ENCODE data around the gene FOXN4.
"Not testable (repeated sequence)": the region's sequence is repeated elsewhere in the genome, so short reads cannot be mapped to it uniquely, and the experiment has no call there.

Gene FOXN4, protein sequence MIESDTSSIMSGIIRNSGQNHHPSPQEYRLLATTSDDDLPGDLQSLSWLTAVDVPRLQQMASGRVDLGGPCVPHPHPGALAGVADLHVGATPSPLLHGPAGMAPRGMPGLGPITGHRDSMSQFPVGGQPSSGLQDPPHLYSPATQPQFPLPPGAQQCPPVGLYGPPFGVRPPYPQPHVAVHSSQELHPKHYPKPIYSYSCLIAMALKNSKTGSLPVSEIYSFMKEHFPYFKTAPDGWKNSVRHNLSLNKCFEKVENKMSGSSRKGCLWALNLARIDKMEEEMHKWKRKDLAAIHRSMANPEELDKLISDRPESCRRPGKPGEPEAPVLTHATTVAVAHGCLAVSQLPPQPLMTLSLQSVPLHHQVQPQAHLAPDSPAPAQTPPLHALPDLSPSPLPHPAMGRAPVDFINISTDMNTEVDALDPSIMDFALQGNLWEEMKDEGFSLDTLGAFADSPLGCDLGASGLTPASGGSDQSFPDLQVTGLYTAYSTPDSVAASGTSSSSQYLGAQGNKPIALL

DNA sequence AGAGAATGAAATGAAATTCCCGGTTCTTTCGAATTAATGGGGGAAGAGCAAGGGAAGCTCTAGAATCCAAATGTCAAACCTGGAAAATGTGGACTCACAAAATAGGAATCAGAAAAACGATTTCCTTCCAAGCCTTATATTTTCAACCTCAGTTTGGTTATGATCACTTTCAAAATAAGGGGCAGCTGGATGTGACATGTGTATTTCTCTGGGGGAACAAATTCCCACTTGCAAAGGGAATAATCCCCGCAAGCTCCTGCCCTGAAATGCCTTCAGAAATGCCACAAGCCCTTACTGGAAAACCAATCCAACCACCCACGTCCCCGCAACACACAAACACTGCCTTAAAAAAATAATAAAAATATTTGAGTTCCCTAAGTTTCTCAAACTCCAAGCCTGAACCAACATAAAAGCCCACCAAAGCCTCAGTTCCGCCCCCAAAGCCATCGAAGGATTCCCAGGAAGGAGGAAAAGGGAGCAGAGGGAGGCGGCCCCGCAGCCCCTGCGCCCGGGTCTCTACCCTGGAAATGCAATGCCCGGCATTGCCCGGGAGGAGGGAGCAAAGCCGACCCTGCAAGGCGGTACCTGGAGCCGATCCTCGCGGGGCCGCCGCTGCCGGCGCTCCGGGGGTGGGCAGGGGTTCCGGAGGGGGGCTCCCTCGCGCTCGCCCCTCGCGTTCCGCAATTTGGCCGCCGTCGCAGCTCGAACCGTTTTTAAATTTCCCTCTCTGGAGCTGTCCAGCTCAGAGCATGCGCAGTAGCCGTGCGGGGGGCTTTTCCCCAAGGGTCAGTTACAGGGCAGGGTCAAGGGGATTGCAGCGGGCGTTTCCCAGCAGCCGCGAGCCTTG lies at the start of gene FOXN4:
FOXN4 (minus strand) TSS at position 751 of the 847 bp plus-strand sequence. CDS start 963 bp downstream, outside the sequence.
- DNase-seq (ENCODE audit: low read depth in 2 of 2), result no peak

DNA sequence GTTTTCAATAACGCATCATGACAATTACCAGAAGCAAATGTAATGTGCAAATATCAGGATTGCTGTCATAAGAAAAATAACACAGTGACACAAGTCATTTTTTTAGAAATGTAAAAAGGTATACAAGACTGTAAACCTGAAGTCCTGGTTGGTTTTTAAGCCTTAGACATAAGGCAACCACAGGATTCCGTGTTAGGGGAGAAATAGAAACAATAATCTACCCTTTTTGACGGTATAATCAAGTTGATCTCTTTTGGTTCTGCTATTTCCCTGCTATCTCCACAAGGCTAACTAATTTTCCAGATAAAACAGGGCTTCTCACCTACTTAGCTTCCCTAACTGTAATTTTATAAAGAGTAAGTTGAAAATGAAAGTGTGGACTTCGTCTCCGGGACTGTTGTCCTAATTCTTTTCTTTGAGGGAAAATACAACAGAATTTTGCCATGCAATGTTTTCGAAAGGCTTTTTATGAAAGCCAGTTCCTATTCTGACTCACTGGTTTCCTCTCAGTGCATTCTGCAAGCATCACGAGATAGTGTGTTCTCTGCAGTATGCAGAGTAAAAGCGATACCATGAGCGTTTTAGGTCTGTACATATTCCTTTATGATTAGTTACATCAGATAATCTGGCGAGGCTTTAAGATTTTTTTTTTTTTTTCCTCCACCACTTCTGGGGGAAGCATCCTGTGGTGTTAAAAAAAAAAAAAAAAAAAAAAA lies 49.2 kb upstream of the FOXN4 start:
- DNase-seq (ENCODE audit: low read depth in 2 of 2), result no peak

DNA sequence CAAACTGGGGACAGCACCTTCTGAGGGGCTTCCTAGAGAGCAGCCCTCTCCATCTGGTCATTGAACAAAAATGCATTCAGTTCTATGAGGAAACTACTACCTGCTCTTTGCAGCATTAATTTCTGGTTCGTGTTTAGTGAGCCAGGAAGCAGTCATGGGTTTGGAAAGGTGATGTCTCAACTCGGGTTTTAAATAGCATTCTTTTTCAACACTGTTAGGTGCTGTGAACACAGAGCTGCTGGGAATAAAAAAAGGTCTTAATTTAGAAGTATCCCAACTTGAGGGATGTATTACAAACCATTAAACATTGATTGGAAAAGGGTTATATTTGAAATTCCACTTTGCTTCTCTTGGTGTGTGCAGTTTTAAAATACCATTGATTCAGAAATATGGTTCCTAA lies 47.9 kb upstream of the FOXN4 start:
- no peak for DNase-seq (ENCODE audit: low read depth in 2 of 2)

DNA sequence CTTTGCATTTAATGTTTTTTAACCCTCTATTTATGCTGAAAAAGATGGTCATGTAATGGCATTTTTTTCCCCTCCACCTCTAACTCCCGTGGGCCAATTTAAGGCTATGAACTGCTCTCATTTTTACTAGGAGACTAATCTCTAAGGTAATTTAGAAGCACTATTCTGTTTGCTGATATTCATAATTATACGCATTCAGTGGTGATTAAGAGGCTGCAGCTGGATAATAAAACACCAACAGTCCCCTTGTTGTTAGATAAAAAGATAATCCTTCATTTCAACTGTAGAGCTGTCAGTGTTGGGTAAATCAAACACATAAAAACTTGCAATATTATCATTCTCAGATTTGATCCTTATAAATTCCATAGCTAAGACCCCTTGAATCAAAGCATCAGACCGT lies 47.5 kb upstream of the FOXN4 start:
- no peak for DNase-seq (ENCODE audit: low read depth in 2 of 2)

DNA sequence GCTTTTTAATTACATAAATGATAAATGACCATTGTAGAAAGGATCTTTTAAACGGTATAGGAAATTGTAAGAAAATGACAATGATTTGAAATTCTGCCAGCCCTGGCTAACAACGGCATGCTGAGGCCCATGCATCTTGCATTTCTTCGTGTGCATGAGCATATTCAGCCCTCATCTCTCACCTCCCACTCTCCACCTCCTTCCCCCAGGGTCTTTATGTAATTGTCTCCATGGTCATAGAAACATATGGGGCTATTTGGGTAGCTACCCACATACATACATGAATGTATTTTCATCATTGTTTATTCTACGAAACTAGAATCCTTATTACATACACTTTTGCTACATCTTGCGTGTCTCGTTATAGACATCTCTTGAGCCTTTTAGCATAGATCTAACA lies 43.1 kb upstream of the FOXN4 start:
- DNase-seq (ENCODE audit: low read depth in 2 of 2), result no peak

DNA sequence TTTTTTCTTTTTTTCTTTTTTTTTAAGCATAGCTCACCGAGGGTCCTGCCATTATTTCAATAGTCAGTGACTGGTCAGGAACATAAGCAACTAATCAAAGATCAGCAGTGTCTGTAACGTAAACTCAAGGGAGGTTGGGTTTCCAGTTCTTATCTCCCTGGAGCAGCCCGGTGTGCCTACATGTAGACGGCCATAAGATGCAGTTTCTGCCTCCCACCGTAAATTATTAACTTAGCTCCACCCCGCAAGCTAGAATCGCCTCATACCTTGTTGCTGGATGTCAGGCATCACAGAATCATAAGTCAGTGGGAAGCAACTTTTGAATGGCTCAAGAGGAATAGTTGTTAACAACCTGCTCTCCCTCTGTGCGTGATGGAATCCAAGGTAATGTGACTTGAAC lies 38.5 kb upstream of the FOXN4 start, which contains the start of gene MYO1H:
MYO1H (plus strand) TSS at position 312 of the 400 bp plus-strand sequence; CDS start at position 373, 61 bp downstream.
- no peak for DNase-seq (ENCODE audit: low read depth in 2 of 2)

DNA sequence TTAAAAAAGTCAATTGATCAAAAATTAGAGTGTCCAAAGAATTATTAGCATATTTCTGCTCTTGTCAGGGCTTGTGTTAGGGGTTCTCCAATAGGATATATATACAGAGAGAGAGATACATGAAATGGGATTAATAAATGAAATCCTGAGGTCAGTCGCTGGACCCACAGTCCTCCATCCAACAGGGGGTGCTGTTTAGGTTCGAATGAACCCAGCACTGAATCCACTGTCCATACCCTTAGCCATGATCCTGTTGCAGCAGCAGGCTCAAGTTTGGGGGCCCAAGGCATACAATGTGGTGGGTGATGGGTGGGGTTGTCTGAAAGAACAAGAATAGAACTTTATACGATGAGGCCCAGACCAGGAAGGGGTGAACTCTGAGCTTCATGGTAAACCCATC lies 37.8 kb upstream of the FOXN4 start:
- no peak for DNase-seq (ENCODE audit: low read depth in 2 of 2)

DNA sequence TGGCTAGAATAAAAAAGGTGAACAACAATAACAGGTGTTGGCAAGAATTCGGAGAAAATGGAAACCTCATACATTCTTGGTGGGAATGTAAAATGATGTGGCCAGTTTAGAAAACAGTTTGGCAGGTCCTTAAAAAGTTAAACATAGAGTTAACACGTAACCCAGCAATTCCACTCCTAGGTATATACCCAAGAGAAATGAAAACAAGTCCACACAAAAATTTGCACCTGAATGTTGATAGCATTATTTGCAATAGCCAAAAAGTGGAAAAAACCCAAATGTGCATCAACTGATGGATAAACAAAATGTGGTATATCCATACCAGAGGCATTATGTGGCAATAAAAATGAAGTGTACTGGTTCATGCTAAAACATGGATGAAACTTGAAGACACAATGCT lies 36.3 kb upstream of the FOXN4 start:
- DNase-seq (ENCODE audit: low read depth in 2 of 2), result no peak

DNA sequence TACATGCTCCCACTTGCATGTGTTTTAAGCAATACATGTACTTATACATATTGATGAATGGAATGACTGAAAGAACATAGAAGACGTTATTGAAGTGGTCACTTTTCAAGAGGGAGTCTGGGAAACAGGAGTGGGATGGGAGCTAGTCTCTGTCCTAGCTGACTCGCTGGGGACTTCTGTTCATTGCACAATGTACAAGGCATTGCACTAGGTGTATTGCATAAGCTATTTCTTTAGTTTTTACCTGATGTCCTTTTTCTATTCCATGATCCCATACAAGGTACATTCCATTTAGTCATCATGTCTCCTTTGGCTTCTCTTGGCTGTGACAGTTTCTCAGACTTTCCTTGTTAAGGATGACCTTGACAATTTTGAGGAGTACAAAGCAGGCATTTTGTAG lies 34.6 kb upstream of the FOXN4 start:
- no peak for DNase-seq (ENCODE audit: low read depth in 2 of 2)

DNA sequence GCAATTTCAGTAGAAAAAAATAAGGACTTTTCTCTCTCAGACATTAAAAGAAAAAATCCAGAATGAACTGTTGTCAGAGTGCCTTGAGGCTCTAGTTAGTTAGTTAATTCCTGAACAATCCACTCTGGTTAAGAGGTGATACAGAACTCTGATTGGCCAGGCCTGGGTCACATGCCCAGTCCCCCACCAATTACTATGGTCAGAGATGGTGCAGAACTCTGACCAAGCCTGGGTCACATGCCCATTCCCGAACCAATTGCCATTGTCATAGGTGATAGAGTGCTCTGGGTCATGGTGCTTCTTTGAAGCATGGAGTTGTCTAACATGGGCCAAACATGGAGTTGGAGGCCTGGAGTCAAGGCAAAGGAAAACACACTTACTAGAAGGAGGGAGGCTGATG lies 27.5 kb upstream of the FOXN4 start:
- DNase-seq (ENCODE audit: low read depth in 2 of 2), result no peak

DNA sequence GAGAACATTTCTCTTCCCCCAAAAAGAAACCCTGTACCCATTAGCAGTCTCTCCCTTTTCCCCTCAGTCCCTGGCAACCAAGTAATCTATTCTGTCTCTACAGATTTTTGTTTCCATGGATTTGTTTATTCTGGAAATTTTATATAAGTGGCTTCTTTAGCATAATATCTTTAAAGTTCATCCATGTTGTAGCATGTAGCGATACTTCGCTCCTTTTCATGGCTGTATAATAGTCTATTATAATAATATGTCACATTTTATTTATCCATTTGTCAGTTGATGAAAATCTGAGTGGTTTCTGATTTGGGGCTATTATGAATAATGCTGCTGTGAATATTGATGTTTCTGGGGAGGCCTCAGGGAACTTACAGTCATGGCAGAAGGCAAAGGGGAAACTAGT lies 25.8 kb upstream of the FOXN4 start:
- DNase-seq (ENCODE audit: low read depth in 2 of 2), result no peak

DNA sequence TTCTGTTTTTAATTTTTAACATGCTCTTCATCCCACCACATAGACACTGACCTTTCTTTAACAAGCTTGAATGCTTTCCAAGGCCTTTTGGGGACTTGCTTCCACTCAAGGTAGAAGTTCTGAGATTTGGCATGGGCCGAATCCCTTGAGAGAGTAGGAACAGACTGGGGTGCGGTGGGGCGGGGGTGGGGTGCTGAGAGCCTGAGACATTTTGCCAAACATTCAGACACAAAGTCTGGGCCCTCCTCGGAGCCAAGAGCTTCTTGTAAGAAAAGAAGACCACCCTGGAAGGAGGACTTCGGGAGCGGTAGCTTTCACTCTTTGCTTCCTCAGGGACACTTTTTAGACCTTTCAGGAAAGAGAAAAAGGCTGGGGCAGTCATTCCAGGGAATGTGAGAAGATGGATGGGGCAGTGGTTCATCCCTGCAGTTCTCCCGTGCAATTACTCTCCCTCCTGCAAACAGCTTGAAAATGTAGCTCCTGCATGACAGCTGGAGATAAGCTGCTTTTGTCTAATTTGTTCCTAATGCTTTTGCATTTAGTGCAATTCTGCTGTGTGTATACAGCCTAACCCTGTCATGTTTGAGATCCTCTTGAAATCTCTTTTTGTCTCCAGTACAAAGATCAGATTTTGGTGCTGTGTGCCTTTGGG lies 22.3 kb upstream of the FOXN4 start:
- DNase-seq (ENCODE audit: low read depth in 2 of 2), result no peak

DNA sequence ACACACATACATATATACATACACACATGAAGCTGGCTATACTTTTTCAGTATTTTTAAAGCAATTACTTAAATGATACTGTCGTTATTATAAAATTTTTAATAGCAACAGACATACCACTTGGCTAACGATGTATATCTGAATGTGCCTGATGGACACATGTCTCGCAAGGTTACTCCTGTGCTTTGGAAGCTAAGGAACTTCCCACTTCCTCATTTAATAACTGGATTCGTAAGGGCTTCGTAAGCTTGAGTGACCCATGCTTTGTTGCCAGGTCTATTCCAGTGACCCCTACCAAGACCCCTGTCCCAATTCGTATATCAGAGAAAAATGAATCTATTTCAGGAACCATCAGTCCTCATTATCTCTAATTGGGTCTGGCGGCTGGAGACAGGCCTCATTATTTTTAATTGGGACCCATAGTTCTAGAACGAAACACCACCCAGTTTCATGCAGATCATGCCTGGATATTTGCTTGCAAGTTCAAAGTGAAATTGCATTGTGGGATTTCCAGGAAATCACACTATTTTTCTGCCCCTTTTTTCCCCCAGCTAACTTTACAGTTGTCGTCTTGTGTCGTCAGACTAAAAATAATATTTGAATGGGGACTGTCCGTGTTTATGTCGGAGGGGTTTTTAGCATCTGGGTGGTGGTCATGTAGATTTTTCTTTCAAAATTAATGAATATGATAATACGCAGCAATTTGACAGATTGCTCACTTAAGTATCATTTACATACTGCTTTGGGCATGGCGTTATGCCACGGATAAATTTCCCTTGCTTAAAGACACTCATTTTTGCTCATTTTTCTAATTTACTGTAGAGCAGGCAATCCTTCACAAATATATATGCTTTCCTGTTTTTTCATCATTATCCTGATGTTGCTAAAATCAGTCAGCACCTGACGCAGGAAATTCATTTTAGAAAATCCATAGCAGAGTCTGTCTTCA lies 21.5 kb upstream of the FOXN4 start:
- DNase-seq (ENCODE audit: low read depth in 2 of 2), result no peak

DNA sequence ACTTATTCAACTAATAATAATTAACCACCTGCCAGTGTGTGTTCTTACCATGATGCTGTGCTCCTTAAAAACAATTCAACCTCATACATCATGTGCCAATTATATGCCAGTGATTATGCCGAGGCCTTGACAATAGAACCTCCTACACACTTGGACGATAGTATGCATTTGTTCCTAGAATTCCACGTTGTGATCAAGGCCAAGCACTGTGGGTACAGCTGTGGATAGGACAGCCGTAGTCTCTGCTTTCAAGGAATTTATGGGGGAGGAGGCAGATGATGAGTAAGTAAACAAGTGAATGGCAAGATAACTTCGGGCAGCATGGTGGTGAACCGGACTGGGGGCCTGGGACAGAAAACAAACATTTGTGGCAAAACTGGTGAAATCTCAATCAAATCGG lies 20.6 kb upstream of the FOXN4 start:
- DNase-seq (ENCODE audit: low read depth in 2 of 2), result no peak

DNA sequence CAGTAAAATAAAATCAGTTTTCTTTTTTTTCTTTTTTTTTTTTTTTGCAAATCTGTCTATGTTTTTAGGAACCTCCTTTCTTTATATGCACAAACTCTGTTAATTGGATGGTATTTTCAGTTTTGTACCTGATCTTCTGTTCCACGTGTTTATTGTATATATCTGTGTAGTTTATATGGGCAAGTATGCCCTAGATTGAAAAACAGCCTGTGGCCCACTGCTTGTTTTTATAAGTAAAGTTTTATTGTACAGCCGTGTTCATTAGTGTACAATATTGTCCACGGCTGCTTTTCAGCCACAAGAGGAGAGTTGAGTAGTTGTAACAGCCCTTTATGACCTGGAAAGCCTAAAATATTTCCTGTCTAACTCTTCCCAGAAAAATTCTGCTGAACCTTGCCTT lies 19.9 kb upstream of the FOXN4 start:
- DNase-seq (ENCODE audit: low read depth in 2 of 2), result no peak

DNA sequence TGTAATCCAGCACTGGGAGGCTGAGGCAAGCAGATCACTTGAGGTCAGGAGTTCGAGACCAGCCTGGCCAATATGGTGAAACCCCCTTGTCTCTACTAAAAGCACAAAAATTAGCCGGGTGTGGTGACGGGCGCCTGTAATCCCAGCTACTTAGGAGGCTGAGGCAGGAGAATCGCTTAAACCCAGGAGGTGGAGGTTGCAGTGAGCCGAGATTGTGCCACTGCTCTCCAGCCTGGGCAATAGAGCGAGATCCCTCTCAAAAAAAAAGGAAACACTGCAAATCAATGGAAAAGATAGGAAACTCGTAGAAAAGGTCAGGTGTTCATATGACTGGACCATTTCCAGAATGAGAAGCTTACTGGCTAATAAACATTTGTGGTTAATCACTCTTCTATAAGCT lies 12.2 kb upstream of the FOXN4 start:
- not testable (repeated sequence) for DNase-seq (ENCODE audit: low read depth in 2 of 2)

DNA sequence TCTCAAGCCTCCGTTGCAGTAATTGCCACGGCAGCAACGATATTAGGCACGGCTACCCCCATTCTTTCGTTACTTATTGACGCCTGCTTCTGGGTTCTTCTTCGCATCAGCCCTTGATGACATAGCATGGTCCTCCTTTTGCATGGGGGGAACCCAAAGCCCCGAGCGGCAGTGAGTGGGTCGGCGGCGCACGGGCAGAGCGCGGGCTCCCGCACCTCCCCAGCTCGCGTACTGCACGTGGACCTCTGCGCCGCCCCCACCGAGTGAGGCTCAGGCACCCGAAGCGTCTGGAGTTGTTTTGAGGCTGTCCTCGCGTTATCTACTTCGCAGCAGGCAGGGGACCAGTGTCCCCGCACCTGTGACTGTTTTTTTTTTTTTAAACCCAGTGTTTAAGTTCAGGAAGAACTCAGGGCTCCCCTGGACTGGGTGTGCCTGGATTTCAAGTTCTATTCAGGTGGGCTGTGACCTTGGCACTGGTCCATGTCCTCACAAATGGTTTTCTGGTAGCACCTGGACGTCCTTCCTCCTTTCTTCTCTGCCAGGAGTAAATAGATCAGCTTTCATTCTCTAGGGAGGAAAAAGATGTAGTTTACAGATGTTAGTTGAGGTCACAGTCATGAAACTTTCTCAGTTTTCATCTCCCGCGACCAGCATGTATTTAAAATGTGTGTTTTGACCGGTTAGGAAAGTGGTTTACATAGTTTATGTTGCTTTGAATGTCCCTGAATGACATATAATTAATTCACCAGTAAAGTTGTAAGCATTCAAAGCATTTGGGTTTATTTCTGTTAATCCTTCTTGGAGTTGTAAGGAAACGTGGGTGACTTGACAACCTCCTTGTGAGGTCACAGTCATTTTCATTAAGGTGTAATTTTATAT lies 1.4 kb upstream of the FOXN4 start:
- no peak for DNase-seq (ENCODE audit: low read depth in 2 of 2)

DNA sequence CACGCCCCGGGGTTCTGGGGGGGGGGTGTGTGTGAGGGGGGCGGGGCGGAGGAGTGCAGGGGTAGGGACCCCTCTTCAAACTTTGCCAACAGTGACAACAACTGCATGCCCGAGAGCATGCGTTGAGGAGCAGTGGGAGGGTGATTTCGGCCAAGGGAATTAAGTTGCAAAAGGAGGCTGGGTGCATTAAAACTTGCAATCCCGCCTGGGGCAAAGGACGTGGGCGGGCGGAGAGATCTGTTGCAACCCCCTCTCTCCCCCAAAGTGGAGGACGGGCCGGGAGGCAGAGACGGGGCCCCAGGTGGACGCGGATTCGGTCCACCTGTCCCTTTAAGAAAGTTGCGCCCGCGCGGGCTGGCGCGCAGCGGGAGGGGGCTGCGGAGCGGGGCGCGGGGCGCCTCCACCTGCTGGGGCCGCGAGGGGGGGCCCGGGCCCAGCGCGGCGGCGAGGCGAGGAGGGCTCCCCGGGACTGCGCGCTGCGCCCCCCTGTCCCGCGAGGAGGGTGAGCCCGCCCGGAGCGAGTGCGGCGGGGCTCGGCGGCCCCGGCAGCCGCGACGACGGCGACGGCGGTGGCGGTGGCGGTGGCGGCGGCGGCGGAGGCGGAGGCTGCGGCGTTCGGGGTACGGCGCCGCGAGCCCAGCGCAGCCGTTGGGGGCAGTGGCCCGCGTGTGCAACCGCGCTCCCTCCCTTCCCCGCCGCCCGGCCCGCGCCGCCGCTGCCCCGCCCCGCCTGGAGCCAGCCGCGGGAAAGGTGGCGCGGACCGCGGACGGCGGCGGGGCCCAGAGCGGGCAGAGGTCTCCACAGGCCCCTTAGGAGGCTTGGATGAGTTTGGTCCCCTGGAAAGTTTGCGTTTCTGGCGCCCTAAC lies 530 bp upstream of the FOXN4 start:
- DNase-seq (ENCODE audit: low read depth in 2 of 2), result no peak
